Uterus (tissue), 4 donors: ENCODE measurements around the gene TANGO6. TPM values are rescaled to one million over a fixed set of nuclear protein-coding genes. Genes with fewer than 3 reads are reported as not detected.

Source experiments
- DNase-seq, 2 donors: peaks; one replicate each; pipeline ENCODE4 v3.0.0-alpha.2; 2019 to 2020
- H3K27ac ChIP-seq, 2 donors: fragments of 200-600 bp; sonication (generic); 1 replicate in 1 of 2; 2 replicates in 1 of 2; pipeline ENCODE4 v1.5.1; 2016 to 2018
- H3K27me3 ChIP-seq, 2 donors: fragments of 200-600 bp; sonication (generic); one replicate each; pipeline ENCODE4 v1.5.1; 2018 to 2019; ENCODE audit warnings: control low read depth in 1 of 2
- H3K36me3 ChIP-seq, 2 donors: fragments of 200-600 bp; sonication (generic); one replicate each; pipeline ENCODE4 v1.5.1; 2019; ENCODE audit warnings: control low read depth in 1 of 2
- H3K4me1 ChIP-seq, 2 donors: fragments of 200-600 bp; sonication (generic); one replicate each; pipeline ENCODE4 v1.5.1; 2018 to 2019; ENCODE audit warnings: control low read depth in 1 of 2
- H3K4me3 ChIP-seq, 2 donors: fragments of 200-600 bp; sonication (generic); 1 replicate in 1 of 2; 2 replicates in 1 of 2; pipeline ENCODE4 v1.5.1; 2018 to 2019; ENCODE audit warnings: mild to moderate bottlenecking in 1 of 2
- H3K9me3 ChIP-seq, 2 donors: fragments of 200-600 bp; sonication (generic); one replicate each; pipeline ENCODE4 v1.5.1; 2019; ENCODE audit warnings: control low read depth in 1 of 2
- CTCF ChIP-seq, 4 experiments: fragments of 200-600 bp in 2 of 4; fragments of 450-650 bp in 2 of 4; sonication (generic) in 2 of 4; IDR thresholded peaks; one replicate each; pipeline ENCODE4 v1.5.1; 2016 to 2019; ENCODE audit warnings: antibody characterized with exemption in 4 of 4, mild to moderate bottlenecking in 2 of 4, moderate library complexity in 1 of 4
- POLR2A ChIP-seq, 2 donors: fragments of 450-650 bp; IDR thresholded peaks; one replicate each; pipeline ENCODE4 v1.6.1; 2016; ENCODE audit warnings: antibody characterized with exemption in 2 of 2, mild to moderate bottlenecking in 1 of 2, moderate library complexity in 1 of 2
- intact Hi-C: fragments of 100-400 bp; cut with DNase I; formaldehyde crosslinking; loops from one replicate; pipeline ENCODE4 v1.15.1; 2023; ENCODE audit warnings: low total_unique reads
- total RNA-seq, 4 donors: library from RNA; depleted of rRNA in 3 of 4; stranded (reverse); fragments of >200 nt in 3 of 4; gene quantifications; one replicate each; pipeline versions ENCODE4 v1.1.0 to v1.2.4, GENCODE V29; 2014 to 2023
- donor health status: DM: yes; HTN: yes; CAD: no.

The TANGO6 gene
- total RNA-seq, 4 donors from 2014 or later, result 21.5 to 44.9 (median 37.5) TPM

DNA sequence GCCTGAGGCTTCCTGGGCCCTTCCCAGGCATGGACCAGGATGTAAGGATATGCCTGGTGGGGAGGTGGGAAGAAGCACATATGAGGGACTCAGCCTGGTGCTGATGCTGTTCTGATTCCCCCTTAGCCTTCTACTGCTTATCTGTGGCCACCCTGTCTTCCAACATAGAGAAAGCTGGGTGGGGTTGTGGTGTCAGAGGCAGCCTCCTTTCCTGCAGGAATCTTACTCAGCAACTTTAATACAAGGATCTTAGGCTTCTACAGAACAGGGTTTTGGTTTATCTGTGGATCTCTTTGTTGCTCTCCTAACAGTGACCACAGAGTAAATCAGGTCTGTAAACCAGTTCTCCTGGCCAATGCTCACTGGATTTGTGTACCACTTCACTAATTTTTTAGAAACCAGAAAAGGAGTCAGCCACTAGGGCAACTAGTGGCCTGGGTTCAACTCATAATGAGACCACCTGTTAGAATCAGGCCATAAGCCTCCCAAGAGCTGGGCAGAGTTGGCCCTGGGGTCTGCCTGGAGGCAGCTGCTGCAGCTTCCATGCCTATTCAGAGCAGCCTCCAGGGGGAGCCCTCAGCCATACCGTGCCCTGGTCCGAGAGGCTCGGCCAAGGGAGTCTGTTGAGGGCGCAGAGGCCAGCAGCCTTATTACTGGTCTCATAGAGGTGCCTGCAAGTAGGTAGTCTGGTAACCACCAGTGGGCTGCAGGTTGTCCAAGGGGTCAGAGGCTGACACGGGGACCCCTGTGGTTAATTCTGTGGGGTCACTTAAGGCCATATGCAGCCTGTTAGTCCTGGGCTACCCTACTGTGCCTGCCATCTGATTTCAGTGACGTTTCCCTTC is 269.2 kb downstream of the TANGO6 start:
- no peak for TF ChIP-seq POLR2A (IDR thresholded peaks at IDR 0.05)
- peak; percentile 23 to 45 (median 31) for TF ChIP-seq CTCF (IDR thresholded peaks at IDR 0.05)
- no peak overlapping the region for H3K27ac ChIP-seq
- intact Hi-C loops, result no loop called here
- H3K4me3 ChIP-seq, result no peak overlapping the region
- H3K4me1 ChIP-seq, result peaks cover 0 to 4% of the 10 kb centered on the region in 2 donors
- no peak for DNase-seq
- no peaks in the 10 kb centered on the region for H3K36me3 ChIP-seq
- no peaks in the 10 kb centered on the region for H3K9me3 ChIP-seq
- no peaks in the 10 kb centered on the region for H3K27me3 ChIP-seq

- Histone ChIP-seq H3K36me3 (no peaks in the 10 kb centered on the region), H3K27me3 (no peaks in the 10 kb centered on the region), H3K4me3 (no peak overlapping the region), H3K4me1 (no peaks in the 10 kb centered on the region), H3K9me3 (no peaks in the 10 kb centered on the region), H3K27ac (no peak overlapping the region)
- intact Hi-C loops, result no loop called here
- DNase-seq, result no peak
- TF ChIP-seq CTCF (IDR thresholded peaks at IDR 0.05) (no peak), POLR2A (IDR thresholded peaks at IDR 0.05) (no peak)
Measured at GRCh38 chr16:69113216-69113615, 269.9 kb downstream of the TANGO6 start.

- Histone ChIP-seq H3K4me1 (no peaks in the 10 kb centered on the region), H3K9me3 (no peaks in the 10 kb centered on the region), H3K36me3 (no peaks in the 10 kb centered on the region), H3K4me3 (no peak overlapping the region), H3K27me3 (no peaks in the 10 kb centered on the region), H3K27ac (no peak overlapping the region)
- intact Hi-C loops, result no loop called here
- TF ChIP-seq POLR2A (IDR thresholded peaks at IDR 0.05), result no peak
- no peak for DNase-seq
Measured at GRCh38 chr16:69114346-69114975, 271.1 kb downstream of the TANGO6 start.

GRCh38 chr16:69114976-69115355 is 271.6 kb downstream of the TANGO6 start:
- Histone ChIP-seq H3K36me3 (no peaks in the 10 kb centered on the region), H3K4me3 (no peak overlapping the region), H3K4me1 (no peaks in the 10 kb centered on the region), H3K9me3 (no peaks in the 10 kb centered on the region), H3K27ac (no peak overlapping the region), H3K27me3 (no peaks in the 10 kb centered on the region)
- intact Hi-C loops, result no loop called here
- TF ChIP-seq POLR2A (IDR thresholded peaks at IDR 0.05) (no peak), CTCF (IDR thresholded peaks at IDR 0.05) (no peak)
- DNase-seq, result no peak

DNA sequence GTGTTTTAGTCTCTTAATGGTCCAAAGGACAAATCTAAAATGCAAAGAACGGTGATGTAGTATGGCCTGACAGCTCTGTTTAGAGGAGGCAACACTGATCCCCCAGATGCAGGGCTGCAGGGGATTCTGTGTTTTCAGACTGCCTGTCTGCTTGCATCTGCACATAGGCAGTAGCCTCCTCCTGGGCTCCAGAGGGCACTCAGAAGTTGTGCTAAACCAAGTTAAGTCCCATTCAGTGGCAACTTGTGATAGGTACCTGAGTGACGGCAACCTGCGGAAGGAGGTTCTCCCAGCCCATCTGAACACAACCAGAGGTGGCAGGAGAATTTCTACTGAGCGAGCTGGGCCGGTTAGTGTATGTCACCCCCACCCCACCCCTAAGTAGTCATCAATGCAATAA is 272.0 kb downstream of the TANGO6 start:
- no peaks in the 10 kb centered on the region for H3K27me3 ChIP-seq
- H3K4me3 ChIP-seq, result no peak overlapping the region
- TF ChIP-seq POLR2A (IDR thresholded peaks at IDR 0.05), result no peak
- TF ChIP-seq CTCF (IDR thresholded peaks at IDR 0.05), result no peak
- no peaks in the 10 kb centered on the region for H3K9me3 ChIP-seq
- intact Hi-C loops, result no loop called here
- no peak overlapping the region for H3K27ac ChIP-seq
- no peak for DNase-seq
- no peaks in the 10 kb centered on the region for H3K4me1 ChIP-seq
- no peaks in the 10 kb centered on the region for H3K36me3 ChIP-seq
